Measurements from ENCODE around the gene ABCA7. TPM values are rescaled to one million over a fixed set of nuclear protein-coding genes. Genes with fewer than 3 reads are reported as not detected.
A peak's percentile ranks its signal among the peaks of the same experiment; 100 is the strongest.

The ABCA7 gene
- polyA plus RNA-seq, 5 donors = 2.8 to 6.1 (median 4.7) TPM

- DNase-seq = no peak
These were observed 2.3 kb upstream of the ABCA7 start for GRCh38 chr19:1037621-1038064.

GRCh38 chr19:1038978-1039645 is 795 bp upstream of the ABCA7 start:
- no peak for DNase-seq

GRCh38 chr19:1040476-1041271 is 767 bp downstream of the ABCA7 start:
- DNase-seq = peak; percentile 80 to 82

DNA sequence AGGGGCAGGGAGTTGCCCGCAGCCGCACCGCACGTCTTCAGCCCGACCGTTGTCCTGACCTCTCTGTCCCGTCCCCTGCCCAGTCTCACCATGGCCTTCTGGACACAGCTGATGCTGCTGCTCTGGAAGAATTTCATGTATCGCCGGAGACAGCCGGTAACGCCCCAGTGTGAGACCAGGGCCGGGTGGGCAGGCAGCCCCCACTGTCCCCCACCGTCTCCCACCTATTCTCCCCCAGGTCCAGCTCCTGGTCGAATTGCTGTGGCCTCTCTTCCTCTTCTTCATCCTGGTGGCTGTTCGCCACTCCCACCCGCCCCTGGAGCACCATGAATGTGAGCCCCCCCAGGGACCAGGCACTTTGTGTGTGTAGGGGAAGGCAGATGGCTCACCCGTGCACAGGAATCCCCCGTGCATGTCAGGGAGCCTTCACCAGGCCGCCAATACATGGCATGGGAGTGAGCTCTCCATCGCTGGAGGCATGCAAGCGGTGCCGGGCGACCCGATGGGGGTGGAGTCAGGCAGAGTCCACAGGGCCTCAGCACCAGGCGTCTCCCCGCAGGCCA is 1.4 kb downstream of the ABCA7 start:
- DNase-seq = no peak

- DNase-seq = no peak
These were observed 2.2 kb downstream of the ABCA7 start for GRCh38 chr19:1041835-1042685.

GRCh38 chr19:1042689-1043511 is 3.0 kb downstream of the ABCA7 start:
- no peak for DNase-seq

DNA sequence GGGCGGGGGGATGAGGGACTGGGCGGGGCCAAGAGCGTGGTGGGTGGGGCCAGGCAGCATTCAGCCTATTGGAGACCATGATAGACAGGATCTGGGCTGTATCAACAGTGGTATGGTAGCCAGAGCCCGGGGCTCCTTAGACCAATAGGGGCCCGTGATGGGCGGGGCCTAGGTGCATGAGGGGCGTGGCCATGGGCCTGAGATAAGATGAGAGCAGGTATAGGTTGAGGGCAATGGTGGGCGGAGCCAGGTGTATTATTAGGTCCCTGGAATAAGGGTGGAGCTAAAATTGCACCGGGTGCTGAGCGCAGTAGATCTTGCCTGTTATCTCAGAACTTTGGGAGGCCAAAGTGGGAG is 5.3 kb downstream of the ABCA7 start:
- DNase-seq = no peak

GRCh38 chr19:1046117-1046626 is 6.3 kb downstream of the ABCA7 start:
- DNase-seq = no peak

GRCh38 chr19:1046836-1047695 is 7.2 kb downstream of the ABCA7 start:
- DNase-seq = no peak

DNA sequence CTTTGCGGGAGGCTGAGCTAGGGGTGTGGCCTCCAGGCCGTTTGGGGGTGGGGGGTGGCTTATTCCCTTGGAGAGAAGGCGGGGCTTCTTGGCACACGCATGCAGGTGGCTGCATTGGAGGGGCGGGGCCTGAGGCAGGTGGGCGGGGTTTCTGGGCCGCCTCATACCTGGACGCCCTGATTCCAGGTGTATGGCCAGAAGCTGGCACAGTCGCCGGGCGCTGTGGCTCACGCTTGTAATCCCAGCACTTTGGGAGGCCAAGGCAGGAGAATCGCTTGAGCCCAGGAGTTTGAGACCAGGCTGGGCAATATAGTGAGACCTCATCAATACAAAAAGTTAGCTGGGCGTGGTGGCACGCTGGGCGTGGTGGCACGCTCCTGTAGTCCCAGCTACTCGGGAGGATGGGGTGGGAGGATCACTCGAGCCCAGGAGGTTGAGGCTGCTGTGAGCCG is 7.8 kb downstream of the ABCA7 start:
- DNase-seq = no peak

DNA sequence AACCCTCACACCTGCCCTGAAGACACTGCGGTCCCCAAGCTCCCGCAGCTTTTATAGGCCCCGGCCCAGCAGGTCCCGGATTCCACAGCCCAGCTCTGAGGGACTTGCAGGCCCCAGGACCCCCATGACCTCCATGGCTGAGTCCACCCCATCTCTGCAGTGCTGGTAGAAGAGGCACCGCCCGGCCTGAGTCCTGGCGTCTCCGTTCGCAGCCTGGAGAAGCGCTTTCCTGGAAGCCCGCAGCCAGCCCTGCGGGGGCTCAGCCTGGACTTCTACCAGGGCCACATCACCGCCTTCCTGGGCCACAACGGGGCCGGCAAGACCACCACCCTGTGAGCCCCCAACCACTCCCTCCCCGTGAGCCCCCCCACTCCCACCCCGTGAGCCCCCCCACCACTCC is 9.2 kb downstream of the ABCA7 start:
- DNase-seq = no peak

DNA sequence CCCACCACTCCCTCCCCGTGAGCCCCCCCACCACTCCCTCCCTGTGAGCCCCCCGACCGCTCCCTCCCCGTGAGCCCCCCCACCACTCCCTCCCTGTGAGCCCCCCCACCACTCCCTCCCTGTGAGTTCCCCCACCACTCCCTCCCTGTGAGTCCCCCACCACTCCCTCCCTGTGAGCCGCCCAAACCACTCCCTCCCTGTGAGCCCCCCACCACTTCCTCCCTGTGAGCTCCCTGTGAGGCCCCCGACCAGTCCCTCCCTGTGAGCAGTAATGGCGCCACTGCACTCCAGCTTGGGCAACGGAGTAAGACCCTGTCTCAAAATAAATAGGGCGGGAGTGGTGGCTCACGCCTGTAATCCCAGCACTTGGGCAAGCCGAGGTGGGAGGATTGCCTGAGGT is 9.9 kb downstream of the ABCA7 start:
- no peak for DNase-seq

GRCh38 chr19:1050989-1051788 is 11.3 kb downstream of the ABCA7 start:
- no peak for DNase-seq

- DNase-seq = no peak
These were observed 11.9 kb downstream of the ABCA7 start for GRCh38 chr19:1051791-1052190.

DNA sequence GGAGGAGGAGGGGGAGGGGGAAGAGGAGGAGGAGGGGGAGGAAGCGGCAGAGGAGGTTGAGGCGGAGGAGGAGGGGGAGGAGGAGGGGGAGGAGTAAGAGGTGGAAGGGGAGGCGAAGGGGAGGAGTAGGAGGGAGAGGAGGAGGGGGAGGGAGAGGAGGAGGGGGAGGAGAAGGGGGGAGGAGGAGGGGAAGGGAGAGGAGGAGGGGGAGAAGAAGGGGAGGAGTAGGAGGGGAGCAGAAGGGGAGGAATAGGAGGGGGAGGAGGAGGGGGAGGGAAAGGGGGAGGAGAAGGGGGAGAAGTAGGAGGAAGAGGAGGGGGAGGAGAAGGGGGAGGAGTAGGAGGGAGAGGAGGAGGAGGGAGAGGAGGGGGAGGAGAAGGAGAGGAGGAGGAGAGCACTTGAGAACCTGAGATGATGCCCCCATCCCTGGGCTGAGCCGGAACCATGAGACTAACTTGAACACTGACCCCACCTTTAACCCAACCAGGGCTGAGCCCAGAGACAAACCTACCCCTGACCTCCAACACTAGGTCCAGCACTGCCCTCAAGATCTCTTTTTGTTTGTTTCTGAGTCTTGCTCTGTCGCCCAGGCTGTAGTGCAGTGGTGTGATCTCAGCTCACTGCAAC is 12.6 kb downstream of the ABCA7 start:
- no peak for DNase-seq

- no peak for DNase-seq
These were observed 13.5 kb downstream of the ABCA7 start for GRCh38 chr19:1053176-1054101.
